Neural cell (in vitro differentiated cells): Measurements from ENCODE around the gene HES3. TPM values are rescaled to one million over a fixed set of nuclear protein-coding genes. Genes with fewer than 3 reads are reported as not detected.

Source experiments
- H2AFZ ChIP-seq: fragments of 200-600, 300-800 bp; sonication (generic), shearing (Covaris generic); 2 replicates; pipeline ENCODE4 v1.6.0; 2014; ENCODE audit warnings: low read depth, mild to moderate bottlenecking, antibody characterized with exemption, low read length, moderate library complexity
- H3F3A ChIP-seq: fragments of 200-600 bp; shearing (Covaris generic); 2 replicates; pipeline ENCODE4 v1.6.1; 2016; ENCODE audit warnings: mild to moderate bottlenecking, moderate library complexity, mixed read lengths, antibody characterized with exemption, low read length; ENCODE audit not compliant: insufficient read depth, poor library complexity, severe bottlenecking
- H3K27ac ChIP-seq: fragments of 200-600, 300-800 bp; sonication (generic), shearing (Covaris generic); 2 replicates; pipeline ENCODE4 v1.5.1; 2014; ENCODE audit warnings: mild to moderate bottlenecking, low read length, moderate library complexity
- H3K27me3 ChIP-seq: fragments of 300-800, 200-600 bp; sonication (generic), shearing (Covaris generic); 2 replicates; pipeline ENCODE4 v1.6.0; 2014; ENCODE audit warnings: mild to moderate bottlenecking, low read depth, low read length, moderate library complexity; ENCODE audit not compliant: insufficient read depth
- H3K36me3 ChIP-seq: fragments of 300-800, 200-600 bp; sonication (generic), shearing (Covaris generic); 2 replicates; pipeline ENCODE4 v1.5.1; 2014; ENCODE audit warnings: mild to moderate bottlenecking, antibody characterized with exemption, low read length, moderate library complexity; ENCODE audit not compliant: insufficient read depth
- H3K4me2 ChIP-seq: fragments of 300-800, 200-600 bp; sonication (generic), shearing (Covaris generic); 2 replicates; pipeline ENCODE4 v1.6.0; 2014; ENCODE audit warnings: mild to moderate bottlenecking, low read length
- H3K4me3 ChIP-seq: fragments of 300-800, 200-600 bp; sonication (generic), shearing (Covaris generic); 2 replicates; pipeline ENCODE4 v1.5.1; 2014; ENCODE audit warnings: mild to moderate bottlenecking, low read length, moderate library complexity
- H3K79me2 ChIP-seq: fragments of 200-600 bp; shearing (Covaris generic); replicated peaks from 2 replicates; pipeline ENCODE4 v1.6.0; 2014; ENCODE audit warnings: mild to moderate bottlenecking, low read length, moderate library complexity; ENCODE audit not compliant: insufficient read depth
- H3K9ac ChIP-seq: fragments of 300-800, 200-600 bp; sonication (generic), shearing (Covaris generic); 2 replicates; pipeline ENCODE4 v1.6.1; 2016; ENCODE audit warnings: mild to moderate bottlenecking, low read length, mixed read lengths
- H3K9me2 ChIP-seq: fragments of 200-600 bp; shearing (Covaris generic); 2 replicates; pipeline ENCODE4 v1.6.1; 2016; ENCODE audit warnings: mild to moderate bottlenecking, low read length, mixed read lengths; ENCODE audit not compliant: insufficient read depth
- H3K9me3 ChIP-seq: fragments of 200-600, 300-800 bp; sonication (generic), shearing (Covaris generic); 2 replicates; pipeline ENCODE4 v1.6.1; 2016; ENCODE audit warnings: mild to moderate bottlenecking, mixed run types, low read length, moderate library complexity, mixed read lengths
- H4K20me1 ChIP-seq: fragments of 200-600 bp; shearing (Covaris generic); 2 replicates; pipeline ENCODE4 v1.6.1; 2016; ENCODE audit warnings: mild to moderate bottlenecking, mixed run types; ENCODE audit not compliant: insufficient read depth
- CTCF ChIP-seq: fragments of 450-650 bp; IDR thresholded peaks from 2 replicates; pipeline ENCODE4 v1.5.1; 2014; ENCODE audit warnings: antibody characterized with exemption, mild to moderate bottlenecking, moderate library complexity; ENCODE audit not compliant: poor library complexity, severe bottlenecking
- EP300 ChIP-seq: fragments of 450-650 bp; conservative IDR thresholded peaks from 2 replicates; pipeline ENCODE4 v1.6.1; 2014; ENCODE audit warnings: antibody characterized with exemption, mild to moderate bottlenecking, moderate library complexity; ENCODE audit not compliant: poor library complexity, severe bottlenecking
- EZH2 ChIP-seq: fragments of 200-600, 300-800 bp; shearing (Covaris generic), sonication (generic); IDR thresholded peaks from 2 replicates; pipeline ENCODE4 v1.6.1; 2014; ENCODE audit warnings: antibody characterized with exemption, low read length, borderline replicate concordance, mild to moderate bottlenecking; ENCODE audit not compliant: insufficient read depth, poor library complexity, severe bottlenecking
- MXI1 ChIP-seq: fragments of 450-650 bp; conservative IDR thresholded peaks from 2 replicates; pipeline ENCODE4 v1.6.1; 2014; ENCODE audit warnings: antibody characterized with exemption, mild to moderate bottlenecking; ENCODE audit not compliant: poor library complexity, severe bottlenecking
- POLR2AphosphoS5 ChIP-seq: IDR thresholded peaks from 2 replicates; pipeline ENCODE4 v1.6.1; 2012
- RAD21 ChIP-seq: fragments of 450-650 bp; conservative IDR thresholded peaks from 2 replicates; pipeline ENCODE4 v1.6.1; 2014; ENCODE audit warnings: antibody characterized with exemption, mild to moderate bottlenecking, moderate library complexity
- REST ChIP-seq: IDR thresholded peaks from 2 replicates; pipeline ENCODE4 v1.6.1; 2012; ENCODE audit warnings: borderline replicate concordance
- SMC3 ChIP-seq: fragments of 450-650 bp; conservative IDR thresholded peaks from 2 replicates; pipeline ENCODE4 v1.6.1; 2014; ENCODE audit warnings: antibody characterized with exemption, mild to moderate bottlenecking, moderate library complexity; ENCODE audit not compliant: poor library complexity
- TAF1 ChIP-seq: IDR thresholded peaks from 2 replicates; pipeline ENCODE4 v1.6.1; 2012; ENCODE audit warnings: low read depth
- polyA plus RNA-seq: library from polyadenylated mRNA; depleted of rRNA; stranded (reverse); fragments of >200 nt; gene quantifications from 2 replicates; pipeline ENCODE4 v1.2.3, GENCODE V29; 2014

The HES3 gene
- polyA plus RNA-seq, 1 donor from 2014 or later, result not detected

GRCh38 chr1:6212193-6212959 lies 31.6 kb upstream of the HES3 start:
- no peak overlapping the region for H3K27ac ChIP-seq
- no peaks in the 10 kb centered on the region for H3K36me3 ChIP-seq
- H3K27me3 ChIP-seq, result peaks cover 14% of the 10 kb centered on the region
- TF ChIP-seq CTCF (no peak), TAF1 (no peak), REST (no peak), EP300 (no peak), SMC3 (no peak), POLR2AphosphoS5 (no peak), MXI1 (no peak), EZH2 (no peak)
- H3K4me3 ChIP-seq, result no peak overlapping the region
- H3K9me3 ChIP-seq, result no peaks in the 10 kb centered on the region
- H3F3A ChIP-seq, result no peaks in the 10 kb centered on the region
- H4K20me1 ChIP-seq, result no peaks in the 10 kb centered on the region
- no peaks in the 10 kb centered on the region for H3K79me2 ChIP-seq
- H3K9me2 ChIP-seq, result no peaks in the 10 kb centered on the region
- H3K4me2 ChIP-seq, result no peak overlapping the region
- no peak overlapping the region for H3K9ac ChIP-seq
- no peak overlapping the region for H2AFZ ChIP-seq

- Histone ChIP-seq H3K4me3 (no peak overlapping the region), H3K27me3 (no peaks in the 10 kb centered on the region), H3F3A (no peaks in the 10 kb centered on the region), H3K9me2 (no peaks in the 10 kb centered on the region), H3K36me3 (no peaks in the 10 kb centered on the region), H3K9ac (no peak overlapping the region), H3K79me2 (no peaks in the 10 kb centered on the region), H3K9me3 (no peaks in the 10 kb centered on the region), H2AFZ (no peak overlapping the region), H3K27ac (no peak overlapping the region), H4K20me1 (no peaks in the 10 kb centered on the region), H3K4me2 (no peak overlapping the region)
- TF ChIP-seq TAF1, result no peak
- no peak for TF ChIP-seq POLR2AphosphoS5
- no peak for TF ChIP-seq EZH2
- TF ChIP-seq CTCF, result no peak
- TF ChIP-seq RAD21, result no peak
- TF ChIP-seq REST, result no peak
- TF ChIP-seq SMC3, result no peak
- TF ChIP-seq MXI1, result no peak
- no peak for TF ChIP-seq EP300
Observed at GRCh38 chr1:6218375-6219164, 25.4 kb upstream of the HES3 start.
